ENCODE results near the gene TSGA10IP.
A peak's percentile ranks its signal among the peaks of the same experiment; 100 is the strongest.

The TSGA10IP gene

DNA sequence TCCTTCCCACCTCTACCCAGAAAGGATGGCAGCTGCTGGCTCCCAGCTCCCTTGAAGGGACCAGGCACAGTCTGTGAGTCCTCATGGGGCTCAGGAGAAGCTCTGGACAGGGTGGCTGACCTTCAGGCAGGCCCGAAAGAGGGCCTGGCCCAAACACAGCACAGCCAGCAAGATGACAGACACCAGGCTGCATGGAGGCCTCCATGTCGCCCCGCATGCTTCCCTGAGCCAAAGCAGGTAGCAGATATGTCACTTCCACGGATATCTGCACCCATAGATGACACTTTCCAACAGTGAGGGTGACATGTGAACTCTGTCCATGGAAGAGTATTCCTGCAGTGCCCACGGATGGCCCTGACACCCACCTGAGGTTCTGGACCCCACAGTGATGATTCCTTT, 38.3 kb downstream of the TSGA10IP start:
- H3K4me3 ChIP-seq (ENCODE audit: low read depth, low read length), result no peak overlapping the region
- TF ChIP-seq, protein P1, sequence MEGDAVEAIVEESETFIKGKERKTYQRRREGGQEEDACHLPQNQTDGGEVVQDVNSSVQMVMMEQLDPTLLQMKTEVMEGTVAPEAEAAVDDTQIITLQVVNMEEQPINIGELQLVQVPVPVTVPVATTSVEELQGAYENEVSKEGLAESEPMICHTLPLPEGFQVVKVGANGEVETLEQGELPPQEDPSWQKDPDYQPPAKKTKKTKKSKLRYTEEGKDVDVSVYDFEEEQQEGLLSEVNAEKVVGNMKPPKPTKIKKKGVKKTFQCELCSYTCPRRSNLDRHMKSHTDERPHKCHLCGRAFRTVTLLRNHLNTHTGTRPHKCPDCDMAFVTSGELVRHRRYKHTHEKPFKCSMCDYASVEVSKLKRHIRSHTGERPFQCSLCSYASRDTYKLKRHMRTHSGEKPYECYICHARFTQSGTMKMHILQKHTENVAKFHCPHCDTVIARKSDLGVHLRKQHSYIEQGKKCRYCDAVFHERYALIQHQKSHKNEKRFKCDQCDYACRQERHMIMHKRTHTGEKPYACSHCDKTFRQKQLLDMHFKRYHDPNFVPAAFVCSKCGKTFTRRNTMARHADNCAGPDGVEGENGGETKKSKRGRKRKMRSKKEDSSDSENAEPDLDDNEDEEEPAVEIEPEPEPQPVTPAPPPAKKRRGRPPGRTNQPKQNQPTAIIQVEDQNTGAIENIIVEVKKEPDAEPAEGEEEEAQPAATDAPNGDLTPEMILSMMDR (IDR thresholded peaks at IDR 0.05; ENCODE audit: low read depth, low read length), result no peak

DNA sequence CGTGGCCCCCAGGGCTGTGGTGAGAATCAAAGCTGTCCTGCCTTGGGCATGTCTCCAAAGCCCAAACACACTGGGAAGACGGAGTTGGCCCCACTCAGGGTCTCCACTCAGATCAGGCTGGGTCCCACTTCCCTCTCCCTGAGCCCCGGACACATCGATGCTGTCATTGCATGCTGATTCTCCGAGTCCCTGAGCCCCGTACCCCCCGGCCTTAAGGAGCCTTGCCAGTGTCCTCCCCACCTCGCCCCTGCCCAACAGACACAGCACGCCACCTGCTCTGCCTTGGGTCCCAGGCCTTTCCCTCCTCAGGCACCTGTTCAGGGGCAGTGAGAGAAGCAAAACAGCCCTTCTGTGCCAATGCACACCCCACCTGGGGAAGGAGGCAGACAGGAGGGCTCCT, 42.1 kb downstream of the TSGA10IP start:
- TF ChIP-seq, protein P1 (IDR thresholded peaks at IDR 0.05; ENCODE audit: low read depth, low read length), result no peak
- no peak overlapping the region for H3K4me3 ChIP-seq (ENCODE audit: low read depth, low read length)

DNA sequence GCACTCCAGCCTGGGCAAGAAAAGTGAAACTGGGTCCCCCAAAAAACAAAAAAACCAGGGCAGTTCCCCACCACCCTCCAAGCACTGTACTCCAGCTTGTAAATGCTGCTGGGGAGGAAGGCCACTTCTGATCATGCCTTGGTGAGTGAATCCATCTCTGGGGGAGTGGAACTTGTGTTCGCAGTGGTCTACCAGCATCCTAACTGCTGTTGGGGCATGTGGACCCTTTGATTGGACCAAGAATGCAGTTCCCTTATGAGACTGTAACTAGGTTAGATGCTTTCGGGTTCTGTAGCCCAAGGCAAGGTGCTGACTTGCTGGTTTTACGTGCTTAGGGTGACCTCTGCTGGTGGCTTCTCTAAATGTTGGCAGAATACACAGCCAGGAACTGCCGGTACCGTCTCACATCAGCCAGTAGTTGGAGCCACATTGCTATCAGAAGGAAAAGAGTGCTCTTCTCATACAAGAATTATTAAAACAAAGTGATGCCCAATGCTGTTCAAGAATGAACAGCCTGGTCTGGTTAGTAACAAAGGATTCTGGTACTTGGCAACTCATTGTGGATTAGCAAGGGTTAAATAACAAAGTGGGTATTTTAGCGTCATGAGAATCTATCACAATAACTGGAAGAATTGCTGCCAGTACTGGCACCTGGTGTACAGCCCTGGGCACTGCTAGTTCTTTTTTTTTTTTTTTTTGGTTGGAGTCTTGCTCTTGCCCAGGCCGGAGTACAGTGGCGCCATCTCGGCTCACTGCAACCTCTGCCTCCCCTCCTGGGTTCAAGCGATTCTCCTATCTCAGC, 43.7 kb downstream of the TSGA10IP start:
- TF ChIP-seq, protein P1 (IDR thresholded peaks at IDR 0.05; ENCODE audit: low read depth, low read length), result peak; percentile 93
- H3K4me3 ChIP-seq (ENCODE audit: low read depth, low read length), result no peak overlapping the region

DNA sequence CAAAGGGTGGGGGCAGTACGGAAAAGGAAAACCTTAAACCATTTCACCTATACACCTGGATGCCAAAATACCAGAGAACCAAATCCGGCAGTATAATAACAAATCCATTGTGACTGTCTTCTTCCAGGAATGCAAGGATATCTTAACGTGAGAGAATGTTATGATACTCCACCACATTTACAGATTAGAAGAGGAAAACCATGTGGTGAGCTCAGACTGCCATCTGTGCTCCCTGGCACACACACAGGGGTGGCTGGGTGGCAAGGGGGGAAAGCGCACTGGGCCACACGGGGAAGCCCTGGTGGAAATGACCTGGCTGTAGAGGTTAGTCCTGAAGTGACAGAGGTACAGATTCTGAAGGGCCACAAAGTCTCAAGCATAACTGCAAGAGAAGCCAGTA, 46.8 kb downstream of the TSGA10IP start:
- TF ChIP-seq, protein P1 (IDR thresholded peaks at IDR 0.05; ENCODE audit: low read depth, low read length), result no peak
- no peak overlapping the region for H3K4me3 ChIP-seq (ENCODE audit: low read depth, low read length)

DNA sequence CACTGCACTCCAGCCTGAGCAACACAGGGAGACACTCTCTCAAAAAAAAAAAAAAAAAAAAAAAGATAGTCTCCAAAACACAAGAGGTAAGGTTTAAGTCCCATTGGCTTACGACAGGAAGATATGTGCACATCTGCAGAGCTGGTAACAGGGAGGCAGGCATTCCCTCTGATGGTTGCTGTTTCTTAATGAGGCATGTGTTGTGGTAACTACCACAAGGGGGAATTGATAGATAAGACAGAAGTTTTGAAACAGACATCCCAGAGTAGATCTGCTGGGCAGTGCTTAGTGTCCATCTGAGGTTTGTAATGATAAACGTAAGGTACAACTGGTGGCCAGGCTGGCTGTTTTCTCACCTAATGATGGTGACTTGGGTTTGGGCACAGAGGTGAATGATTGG, 52.0 kb downstream of the TSGA10IP start:
- TF ChIP-seq, protein P1 (IDR thresholded peaks at IDR 0.05; ENCODE audit: low read depth, low read length), result no peak

DNA sequence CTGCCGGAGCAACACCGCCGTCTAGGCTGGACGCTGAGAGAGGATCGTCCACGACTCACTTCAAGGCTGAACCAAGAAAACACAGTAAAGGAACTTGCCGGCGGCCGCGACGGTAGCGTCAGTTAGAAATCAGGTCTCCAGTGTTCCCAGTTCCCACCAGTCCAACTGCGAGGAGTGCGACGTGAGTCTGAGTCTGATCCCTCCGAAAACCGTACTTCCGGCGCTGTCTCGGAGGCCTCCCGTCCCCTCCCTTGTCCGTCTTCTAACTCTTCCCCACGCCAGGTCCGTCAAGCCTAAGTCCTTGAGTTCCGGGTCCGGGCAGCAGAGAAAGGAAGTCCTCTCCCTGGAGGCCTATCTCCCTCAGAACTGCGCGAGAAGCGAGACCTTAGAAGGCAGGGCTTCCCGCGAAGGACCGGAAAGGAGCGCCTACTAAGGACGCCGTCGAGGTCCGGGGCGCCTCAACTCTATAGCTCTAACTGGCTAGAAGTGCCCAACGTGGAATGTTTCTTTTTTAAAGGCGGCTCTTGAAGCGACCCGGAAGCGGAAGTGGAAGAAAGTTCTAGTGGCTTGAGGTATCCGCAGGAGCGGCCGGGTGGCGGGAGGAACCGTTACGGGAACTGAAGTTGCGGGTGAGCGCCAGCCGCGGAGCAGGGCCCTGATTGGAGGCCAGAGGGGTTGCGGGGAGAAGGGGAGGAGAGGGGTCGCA, 56.8 kb downstream of the TSGA10IP start, which contains the start of the genes BANF1 and EIF1AD:
Gene BANF1 (plus strand): TSS at position 562 of the 706 bp plus-strand sequence. CDS start 748 bp downstream, outside the sequence.
Gene EIF1AD (minus strand): TSS at position 216 of the 706 bp plus-strand sequence. CDS start 1,768 bp downstream, outside the sequence.
- peak within 1 kb of the TSS; percentile 99 for H3K4me3 ChIP-seq (ENCODE audit: low read depth, low read length)

More for the DNA sequence above, 52.0 kb downstream of the TSGA10IP start:
- H3K4me3 ChIP-seq (ENCODE audit: low read depth, low read length), result no peak overlapping the region

More for the DNA sequence above, 56.8 kb downstream of the TSGA10IP start, which contains the start of the genes BANF1 and EIF1AD:
- TF ChIP-seq, protein P1 (IDR thresholded peaks at IDR 0.05; ENCODE audit: low read depth, low read length), result no peak
